ENCODE results near the gene NTNG1. TPM values are rescaled to one million over a fixed set of nuclear protein-coding genes. Genes with fewer than 3 reads are reported as not detected.

The NTNG1 gene
- total and polyA plus RNA-seq, 8 donors: 5.7 to 28.0 (median 22.3) TPM

DNA sequence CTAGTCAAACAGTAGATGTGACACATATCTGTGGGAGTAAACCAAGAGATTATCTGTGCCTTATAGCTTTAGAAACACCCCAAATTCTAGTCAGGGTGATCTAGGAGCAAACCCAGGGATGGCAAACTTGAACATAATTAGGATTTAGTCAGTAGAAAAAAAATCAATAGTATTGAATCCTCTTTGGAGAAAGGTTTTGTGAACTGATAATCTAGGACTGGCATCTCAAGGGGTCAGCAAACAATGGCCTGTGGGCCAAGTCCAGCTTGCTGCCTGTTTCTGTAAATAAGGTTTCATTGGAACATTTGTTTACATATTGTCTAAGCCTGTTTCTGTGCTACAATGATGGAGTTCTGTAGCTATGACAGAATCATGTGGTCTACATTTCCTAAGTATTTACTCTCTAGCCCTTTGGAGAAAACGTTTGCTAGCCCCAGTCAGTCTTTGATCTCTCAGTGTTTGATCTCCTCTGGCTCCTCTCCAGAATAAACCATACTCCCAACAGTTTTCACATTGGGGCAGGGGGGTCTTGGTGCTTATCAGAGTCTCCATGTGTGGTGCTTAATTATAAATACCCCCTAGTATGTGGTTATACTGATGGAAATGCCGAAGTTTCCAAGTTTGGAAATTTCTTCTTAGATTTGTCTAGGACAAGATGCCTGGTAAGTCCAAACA is 385.8 kb downstream of the NTNG1 start:
- ATAC-seq: no peak
- Histone ChIP-seq H3K27me3 (peaks cover 0 to 5% of the 10 kb centered on the region in 2 donors), H3K4me1 (no peaks in the 10 kb centered on the region), H3K27ac (no peak overlapping the region), H3K36me3 (no peaks in the 10 kb centered on the region), H3K4me3 (no peak overlapping the region), H3K9me3 (no peaks in the 10 kb centered on the region)
- intact Hi-C loops (cut with DNase I): no loop called here
- TF ChIP-seq, protein P1, sequence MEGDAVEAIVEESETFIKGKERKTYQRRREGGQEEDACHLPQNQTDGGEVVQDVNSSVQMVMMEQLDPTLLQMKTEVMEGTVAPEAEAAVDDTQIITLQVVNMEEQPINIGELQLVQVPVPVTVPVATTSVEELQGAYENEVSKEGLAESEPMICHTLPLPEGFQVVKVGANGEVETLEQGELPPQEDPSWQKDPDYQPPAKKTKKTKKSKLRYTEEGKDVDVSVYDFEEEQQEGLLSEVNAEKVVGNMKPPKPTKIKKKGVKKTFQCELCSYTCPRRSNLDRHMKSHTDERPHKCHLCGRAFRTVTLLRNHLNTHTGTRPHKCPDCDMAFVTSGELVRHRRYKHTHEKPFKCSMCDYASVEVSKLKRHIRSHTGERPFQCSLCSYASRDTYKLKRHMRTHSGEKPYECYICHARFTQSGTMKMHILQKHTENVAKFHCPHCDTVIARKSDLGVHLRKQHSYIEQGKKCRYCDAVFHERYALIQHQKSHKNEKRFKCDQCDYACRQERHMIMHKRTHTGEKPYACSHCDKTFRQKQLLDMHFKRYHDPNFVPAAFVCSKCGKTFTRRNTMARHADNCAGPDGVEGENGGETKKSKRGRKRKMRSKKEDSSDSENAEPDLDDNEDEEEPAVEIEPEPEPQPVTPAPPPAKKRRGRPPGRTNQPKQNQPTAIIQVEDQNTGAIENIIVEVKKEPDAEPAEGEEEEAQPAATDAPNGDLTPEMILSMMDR (IDR thresholded peaks at IDR 0.05): no peak
- no peak for DNase-seq

DNA sequence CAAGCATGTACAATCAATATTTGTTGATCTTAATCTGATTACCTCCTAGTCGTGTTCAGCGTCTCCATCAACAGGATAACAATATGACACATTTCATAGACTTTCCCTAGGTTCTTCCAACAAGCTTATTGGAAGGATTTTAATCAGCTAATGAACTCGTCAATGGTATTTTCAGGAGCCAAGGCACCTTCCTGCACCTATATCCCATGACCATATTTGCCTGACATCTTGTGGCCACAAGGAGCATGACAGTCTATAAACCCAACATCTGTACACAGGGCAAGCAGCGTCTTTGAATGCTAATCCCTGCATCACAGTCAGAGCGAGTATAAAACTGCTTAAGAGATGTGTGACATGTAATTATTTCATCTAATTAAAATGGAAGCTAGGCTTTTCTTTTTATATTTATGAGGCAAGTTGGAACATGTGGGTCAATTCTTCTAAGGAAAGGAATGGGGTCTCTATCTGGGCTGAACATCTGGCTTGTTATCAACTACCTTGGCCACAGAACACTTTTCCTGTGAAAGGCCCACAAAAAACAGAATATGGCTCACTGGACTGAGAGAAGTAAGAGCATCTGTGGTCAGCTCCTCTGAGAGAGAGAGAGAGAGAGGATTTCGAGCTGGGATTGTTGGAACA is 388.8 kb downstream of the NTNG1 start:
- no peak overlapping the region for H3K27ac ChIP-seq
- no peaks in the 10 kb centered on the region for H3K4me1 ChIP-seq
- H3K9me3 ChIP-seq: no peaks in the 10 kb centered on the region
- TF ChIP-seq, protein P1 (IDR thresholded peaks at IDR 0.05): peak; percentile 68 to 80
- DNase-seq: peak in 2 of 4 donors; percentile 36 to 65
- H3K36me3 ChIP-seq: no peaks in the 10 kb centered on the region
- H3K27me3 ChIP-seq: peaks cover 0 to 5% of the 10 kb centered on the region in 2 donors
- intact Hi-C loops (cut with DNase I): loop anchor here in 1 of 2 donors (10.0 kb wide), 1 partner anchor 255 kb away; no protein-coding TSS in a partner anchor
- H3K4me3 ChIP-seq: no peak overlapping the region
- ATAC-seq: peak; percentile 88

DNA sequence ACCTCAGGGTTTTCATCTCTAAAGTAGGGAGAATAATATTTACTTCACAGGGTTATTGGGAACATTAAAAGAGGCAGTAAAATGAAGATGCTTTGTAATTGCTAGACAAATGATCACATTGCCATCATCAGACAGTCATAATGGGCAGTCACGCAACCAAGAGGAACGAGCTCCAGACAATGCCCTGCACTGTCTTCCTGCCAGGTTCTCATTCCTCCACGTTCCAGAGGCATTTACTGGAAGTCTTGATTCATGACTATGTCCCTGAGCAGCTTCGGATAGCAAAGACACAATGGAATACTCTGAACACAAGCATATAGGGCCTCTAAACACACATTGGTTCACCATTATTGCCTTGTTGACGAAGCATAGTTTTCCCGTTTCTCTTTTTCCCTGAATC is 389.7 kb downstream of the NTNG1 start:
- Histone ChIP-seq H3K27me3 (peaks cover 0 to 5% of the 10 kb centered on the region in 2 donors), H3K4me3 (no peak overlapping the region), H3K36me3 (no peaks in the 10 kb centered on the region), H3K4me1 (no peaks in the 10 kb centered on the region), H3K9me3 (no peaks in the 10 kb centered on the region), H3K27ac (no peak overlapping the region)
- ATAC-seq (no peak), DNase-seq (no peak)
- TF ChIP-seq, protein P1 (IDR thresholded peaks at IDR 0.05): no peak
- intact Hi-C loops (cut with DNase I): loop anchor here in 1 of 2 donors (10.0 kb wide), 1 partner anchor 256 kb away; no protein-coding TSS in a partner anchor

DNA sequence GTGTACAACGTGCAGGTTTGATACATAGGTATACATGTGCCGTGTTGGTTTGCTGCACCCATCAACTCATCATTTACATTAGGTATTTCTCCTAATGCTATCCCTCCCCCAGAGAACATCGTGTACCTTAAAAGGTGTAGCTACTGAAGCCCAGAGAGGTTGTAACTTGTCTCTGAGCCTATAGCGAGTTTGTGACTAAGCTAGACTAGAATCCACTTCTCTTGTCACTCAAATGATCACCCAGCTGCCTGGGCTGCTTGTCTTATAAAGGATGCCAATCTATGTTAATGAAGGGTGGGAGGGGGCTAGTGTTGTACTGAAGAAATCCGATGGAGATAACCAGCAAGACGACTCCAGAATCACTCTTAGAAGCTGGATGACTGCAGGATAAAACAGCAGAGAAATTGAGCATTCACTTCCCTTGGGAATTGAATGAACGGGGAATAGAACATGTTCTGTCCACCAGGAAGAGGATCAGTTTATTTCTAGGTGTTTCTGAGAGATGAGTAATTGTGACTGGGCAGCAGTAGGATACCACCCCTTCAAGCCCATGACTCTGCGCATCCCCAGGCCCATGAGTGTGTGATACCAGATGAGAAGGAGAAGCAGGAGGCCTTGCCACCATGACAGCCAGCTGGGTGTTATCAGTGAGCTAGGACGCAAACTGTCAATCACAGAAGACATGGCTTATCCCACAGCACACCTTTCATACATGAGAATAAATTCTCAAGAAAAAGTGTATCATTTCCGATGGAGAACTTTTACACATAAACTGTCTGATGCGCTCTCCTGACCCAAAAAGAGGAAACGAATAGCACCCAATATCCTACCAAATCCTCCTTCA is 390.4 kb downstream of the NTNG1 start:
- TF ChIP-seq, protein P1 (IDR thresholded peaks at IDR 0.05): no peak
- no peaks in the 10 kb centered on the region for H3K4me1 ChIP-seq
- intact Hi-C loops (cut with DNase I): loop anchor here in 1 of 2 donors (10.0 kb wide), 1 partner anchor 256 kb away; no protein-coding TSS in a partner anchor
- no peak overlapping the region for H3K27ac ChIP-seq
- no peaks in the 10 kb centered on the region for H3K9me3 ChIP-seq
- no peak for ATAC-seq
- H3K27me3 ChIP-seq: peaks cover 0 to 5% of the 10 kb centered on the region in 2 donors
- H3K36me3 ChIP-seq: no peaks in the 10 kb centered on the region
- no peak for DNase-seq
- H3K4me3 ChIP-seq: no peak overlapping the region
